Right renal cortex interstitium (tissue), 3 donors: Measurements from ENCODE around the gene UGT1A9. TPM values are rescaled to one million over a fixed set of nuclear protein-coding genes. Genes with fewer than 3 reads are reported as not detected.
"Not testable (repeated sequence)": the region's sequence is repeated elsewhere in the genome, so short reads cannot be mapped to it uniquely, and the experiment has no call there.

ENCODE experiments used
- DNase-seq, 3 donors: peaks; one replicate each; pipeline ENCODE4 v3.0.0-alpha.2; 2013; ENCODE audit warnings: low read depth in 3 of 3, low spot score in 2 of 3
- polyA plus RNA-seq, 3 donors: library from polyadenylated mRNA; unstranded; fragments of 120-200 nt; gene quantifications; one replicate each; pipeline ENCODE4 v1.2.1, GENCODE V29; 2013; ENCODE audit not compliant: insufficient read length in 3 of 3

The UGT1A9 gene
- 1 to 10 TPM; 4.3 to 7.6 (median 6.9) TPM for polyA plus RNA-seq

DNA sequence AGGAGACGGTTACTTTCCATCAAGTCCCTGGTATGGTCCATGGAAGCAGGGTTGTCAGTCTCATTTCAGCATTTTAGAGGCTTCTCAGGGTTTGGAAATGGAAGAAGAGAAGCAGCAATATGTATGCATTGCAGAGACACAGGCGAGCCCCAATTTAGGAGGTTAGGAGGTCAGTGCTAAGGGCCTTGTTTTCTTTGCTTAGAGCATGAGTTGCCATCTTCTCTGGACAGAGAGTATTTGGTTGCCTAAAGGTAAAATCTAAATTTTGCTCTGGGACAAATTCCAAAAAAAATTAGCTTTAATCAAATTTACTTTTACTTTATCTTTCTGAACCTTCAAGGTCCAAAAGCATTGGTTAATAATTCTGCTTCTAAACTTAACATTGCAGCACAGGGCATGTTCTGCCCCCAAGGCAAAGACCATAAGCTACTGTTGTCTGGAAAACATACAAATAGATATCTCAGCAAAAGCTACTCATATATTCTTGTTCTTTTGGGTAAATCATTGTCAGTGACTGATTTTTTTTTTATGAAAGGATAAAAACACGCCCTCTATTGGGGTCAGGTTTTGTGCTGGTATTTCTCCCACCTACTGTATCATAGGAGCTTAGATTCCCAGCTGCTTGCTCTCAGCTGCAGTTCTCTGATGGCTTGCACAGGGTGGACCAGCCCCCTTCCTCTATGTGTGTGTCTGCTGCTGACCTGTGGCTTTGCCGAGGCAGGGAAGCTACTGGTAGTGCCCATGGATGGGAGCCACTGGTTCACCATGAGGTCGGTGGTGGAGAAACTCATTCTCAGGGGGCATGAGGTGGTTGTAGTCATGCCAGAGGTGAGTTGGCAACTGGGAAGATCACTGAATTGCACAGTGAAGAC, at the start of gene UGT1A9:
UGT1A9 (plus strand) TSS at position 609 of the 872 bp plus-strand sequence; CDS start at position 646, 37 bp downstream.
- no peak for DNase-seq

DNA sequence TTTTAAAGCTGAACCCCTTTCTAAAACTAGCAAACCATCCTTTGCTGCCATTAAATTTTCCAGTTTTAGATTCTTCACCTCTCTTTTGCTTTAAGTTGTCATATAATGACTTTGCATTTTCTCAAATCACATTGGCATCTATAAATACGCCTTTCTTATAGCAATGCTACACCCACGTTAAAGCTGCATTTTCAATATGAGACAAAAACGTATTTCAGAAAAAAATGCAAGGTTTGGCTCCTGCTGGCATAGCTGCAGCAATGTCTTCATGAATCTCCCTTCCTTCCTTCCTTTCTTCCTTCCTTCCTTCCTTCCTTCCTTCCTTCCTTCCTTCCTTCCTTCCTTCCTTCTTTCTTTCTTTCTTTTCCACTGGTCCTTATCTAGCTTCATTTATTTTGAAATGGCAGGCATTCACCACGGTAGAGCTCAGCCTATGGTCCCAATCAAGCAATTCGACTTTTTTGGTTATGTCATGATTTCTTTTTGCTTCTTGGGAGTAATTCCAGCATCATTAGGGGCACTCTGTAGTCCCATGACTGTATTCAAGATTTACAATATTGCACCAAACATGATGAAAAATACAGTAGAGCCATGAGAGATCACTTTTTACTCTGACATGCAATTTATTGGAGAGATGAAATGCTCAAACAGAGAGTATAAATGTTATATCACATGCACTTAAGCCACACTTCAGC, 44.2 kb upstream of the UGT1A9 start:
- no peak for DNase-seq

DNA sequence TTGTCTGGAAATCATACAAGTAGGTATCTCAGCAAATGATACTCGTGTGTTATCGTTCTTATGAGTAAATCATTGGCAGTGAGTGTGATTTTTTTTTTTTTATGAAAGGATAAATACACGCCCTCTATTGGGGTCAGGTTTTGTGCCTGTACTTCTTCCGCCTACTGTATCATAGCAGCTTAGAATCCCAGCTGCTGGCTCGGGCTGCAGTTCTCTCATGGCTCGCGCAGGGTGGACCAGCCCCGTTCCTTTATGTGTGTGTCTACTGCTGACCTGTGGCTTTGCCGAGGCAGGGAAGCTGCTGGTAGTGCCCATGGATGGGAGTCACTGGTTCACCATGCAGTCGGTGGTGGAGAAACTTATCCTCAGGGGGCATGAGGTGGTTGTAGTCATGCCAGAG, 35.4 kb upstream of the UGT1A9 start, which contains the start of gene UGT1A10:
UGT1A10 (plus strand) TSS at position 143 of the 400 bp plus-strand sequence; CDS start at position 218, 75 bp downstream.
- DNase-seq = not testable (repeated sequence)

DNA sequence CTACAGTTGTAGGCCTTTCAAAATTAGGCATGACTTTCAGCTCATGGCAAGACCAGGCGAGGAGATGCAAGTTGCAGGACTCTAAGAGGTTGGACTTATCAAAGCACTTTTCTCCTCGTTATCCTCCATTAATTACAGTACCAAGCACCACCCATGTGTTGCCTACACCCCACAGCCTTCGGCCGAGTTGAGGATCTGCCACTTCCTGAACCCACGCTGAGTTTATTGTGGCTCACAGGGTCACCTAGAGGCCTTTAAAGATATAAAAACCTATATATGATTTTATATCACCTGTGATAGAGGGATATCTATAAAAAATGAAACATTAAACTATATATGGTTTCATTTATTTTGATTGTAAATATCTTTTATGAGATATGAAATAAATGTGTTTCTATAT, 32.9 kb upstream of the UGT1A9 start:
- DNase-seq = no peak

DNA sequence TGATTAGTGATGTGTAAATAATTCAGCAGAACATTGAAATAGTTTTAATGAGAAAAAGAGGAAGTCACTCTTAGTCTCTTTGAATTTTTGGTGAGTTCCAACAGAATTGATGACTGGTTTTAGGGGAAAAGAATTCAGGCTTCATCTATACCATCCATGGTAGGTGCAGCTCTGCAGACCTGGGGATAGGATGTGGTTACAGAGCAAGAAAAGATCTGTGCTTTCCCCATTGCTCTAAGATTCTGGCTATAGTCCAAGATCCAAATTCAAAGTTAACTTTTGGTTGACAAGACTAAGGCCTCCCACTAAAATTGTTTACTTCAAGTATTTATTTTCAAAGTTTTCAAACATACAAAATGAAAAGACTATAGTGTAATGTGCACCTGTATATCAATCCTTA, 31.8 kb upstream of the UGT1A9 start:
- DNase-seq = no peak

DNA sequence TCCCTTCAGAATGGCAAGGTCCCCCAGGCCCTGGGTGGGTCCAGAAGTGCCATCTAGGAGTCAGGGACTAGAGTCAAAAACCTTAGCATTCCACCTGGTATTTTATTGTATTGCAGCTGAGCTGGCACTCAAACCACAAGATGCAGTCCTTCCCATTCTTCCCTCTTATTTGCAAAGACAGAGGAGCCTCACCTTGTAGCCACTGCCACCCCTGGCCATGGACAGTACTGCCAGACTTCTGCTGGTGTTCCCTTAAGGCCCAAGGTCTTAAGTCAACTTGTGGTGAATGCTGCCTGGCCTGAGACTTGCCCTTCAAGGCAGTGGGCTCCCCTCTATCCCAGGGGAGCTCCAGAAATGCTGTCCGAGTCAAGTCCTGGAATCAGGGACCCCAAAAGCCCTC, 28.6 kb upstream of the UGT1A9 start:
- DNase-seq = no peak

DNA sequence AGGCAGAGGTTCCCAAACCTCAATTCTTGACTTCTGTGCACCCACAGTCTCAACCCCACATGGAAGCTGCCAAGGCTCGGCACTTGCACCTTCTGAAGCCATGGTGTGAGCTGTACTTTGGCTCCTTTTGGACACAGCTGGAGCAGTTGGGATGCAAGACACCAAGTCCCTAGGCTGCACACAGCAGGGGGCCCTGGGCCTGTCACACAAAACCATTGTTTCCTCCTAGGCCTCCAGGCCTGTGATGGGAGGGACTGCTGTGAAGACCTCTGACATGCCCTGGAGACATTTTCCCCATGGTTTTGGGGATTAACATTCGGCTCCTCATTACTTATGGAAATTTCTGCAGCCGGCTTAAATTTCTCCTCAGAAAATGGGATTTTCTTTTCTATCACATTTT, 25.7 kb upstream of the UGT1A9 start:
- not testable (repeated sequence) for DNase-seq

DNA sequence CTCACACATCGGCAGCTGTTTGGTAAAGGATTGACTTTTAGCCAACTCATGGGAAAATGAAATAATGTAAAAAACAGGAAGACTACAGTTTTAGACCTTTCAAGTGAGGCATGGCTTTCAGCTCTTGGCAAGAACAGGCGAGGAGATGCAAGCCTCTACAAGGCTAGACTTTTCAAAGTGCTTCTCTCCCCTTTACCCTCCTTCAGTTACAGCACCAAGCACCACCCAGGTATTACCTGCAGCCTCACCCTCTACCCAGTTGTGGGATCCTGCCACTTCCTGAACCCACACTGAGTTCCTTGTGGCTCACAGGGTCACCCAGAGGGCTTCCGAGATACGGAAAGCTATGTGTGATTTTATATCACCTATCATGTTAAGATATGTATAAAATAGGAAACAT, 20.7 kb upstream of the UGT1A9 start:
- DNase-seq = no peak

DNA sequence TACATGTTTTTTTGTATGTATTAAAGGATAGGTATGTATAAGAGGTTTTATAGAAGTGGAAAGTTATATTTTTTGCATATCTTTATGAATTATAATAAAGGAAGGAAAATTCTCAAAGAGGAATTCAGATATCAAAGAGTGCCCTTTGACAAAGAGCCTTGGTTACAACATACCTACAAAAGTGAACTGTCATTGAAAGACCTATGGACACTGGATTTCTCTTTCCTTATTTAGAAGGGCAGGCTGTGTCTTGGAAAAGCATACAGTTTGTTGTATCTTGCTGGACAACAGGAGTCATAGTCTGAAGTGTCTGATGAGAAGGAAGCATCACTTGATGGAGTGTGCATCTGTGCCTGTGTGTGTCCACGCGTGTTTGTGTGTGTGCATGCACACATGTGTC, 20.3 kb upstream of the UGT1A9 start:
- no peak for DNase-seq

DNA sequence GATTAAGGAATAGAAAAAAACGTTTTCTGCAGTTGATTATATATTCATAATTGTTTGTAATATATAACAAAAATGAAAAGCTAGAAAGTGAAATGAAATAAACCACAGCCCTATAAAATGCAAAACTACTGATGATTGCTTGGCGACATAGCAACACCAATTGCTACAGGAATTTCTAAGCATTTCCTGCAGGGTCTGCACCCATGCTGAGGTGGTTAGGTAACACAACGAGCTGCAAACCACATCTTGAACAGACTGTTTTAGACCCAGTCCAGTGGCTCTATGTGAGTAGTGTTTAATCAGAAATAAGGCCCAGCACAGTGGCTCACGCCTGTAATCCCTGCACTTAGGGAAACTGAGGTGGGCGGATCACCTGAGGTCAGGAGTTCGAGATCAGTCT, 17.2 kb upstream of the UGT1A9 start:
- no peak for DNase-seq

DNA sequence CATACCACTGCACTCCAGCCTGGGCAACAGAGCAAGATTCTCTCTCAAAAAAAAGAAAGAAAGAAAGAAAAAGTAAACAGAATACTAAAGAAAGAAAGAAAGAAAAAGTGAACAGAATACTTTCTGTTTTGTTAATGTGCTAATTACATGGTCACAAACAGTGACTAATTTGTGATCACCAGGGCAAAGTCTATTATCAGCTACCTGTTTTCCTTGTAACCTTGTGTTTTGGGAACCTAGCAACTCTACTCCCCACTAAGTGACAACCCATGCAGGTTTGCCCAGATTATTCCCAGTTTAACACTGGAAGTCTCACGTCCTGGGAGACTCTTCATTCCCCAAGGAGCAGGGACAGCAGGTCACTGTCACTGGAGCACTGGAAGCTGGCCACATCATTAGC, 16.7 kb upstream of the UGT1A9 start:
- DNase-seq = no peak

DNA sequence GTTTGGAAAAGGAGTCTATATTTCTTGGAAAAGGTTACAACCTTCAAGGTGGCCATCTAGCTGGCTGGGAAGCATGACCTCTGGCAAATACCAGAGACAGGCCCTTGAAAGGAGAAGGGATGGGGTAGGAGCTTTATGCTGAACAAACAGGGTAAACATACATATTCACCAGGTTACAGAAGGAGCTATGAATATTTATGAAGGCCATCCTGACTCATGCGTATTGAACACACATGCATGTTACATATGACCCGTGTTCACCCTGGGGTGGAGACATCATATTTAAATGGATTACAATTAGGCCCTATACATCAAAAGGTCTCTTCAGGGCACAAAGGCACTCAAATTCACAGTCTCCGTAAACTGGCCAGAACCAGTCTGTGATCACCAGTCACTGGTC, 15.8 kb upstream of the UGT1A9 start:
- DNase-seq = not testable (repeated sequence)

DNA sequence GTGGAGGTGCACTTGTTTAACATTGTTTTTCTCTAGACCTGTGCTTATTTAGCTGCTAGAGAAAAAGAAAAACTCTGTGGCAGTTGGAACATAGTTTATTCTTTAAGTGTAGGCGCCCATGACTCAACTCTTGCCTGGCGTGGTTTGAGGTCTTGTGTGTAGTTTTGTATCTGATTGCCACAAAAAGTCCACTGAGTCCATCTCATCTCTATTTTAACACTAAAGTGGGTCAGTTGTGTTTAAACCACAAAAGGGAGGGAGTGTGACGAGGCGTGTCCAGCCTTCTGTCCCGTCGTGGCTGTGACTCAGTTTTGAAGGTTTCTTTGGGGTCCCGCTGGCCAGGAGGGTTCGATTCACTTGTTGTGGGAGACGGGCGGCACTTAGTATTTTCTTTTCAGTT, 15.3 kb upstream of the UGT1A9 start:
- DNase-seq = no peak

DNA sequence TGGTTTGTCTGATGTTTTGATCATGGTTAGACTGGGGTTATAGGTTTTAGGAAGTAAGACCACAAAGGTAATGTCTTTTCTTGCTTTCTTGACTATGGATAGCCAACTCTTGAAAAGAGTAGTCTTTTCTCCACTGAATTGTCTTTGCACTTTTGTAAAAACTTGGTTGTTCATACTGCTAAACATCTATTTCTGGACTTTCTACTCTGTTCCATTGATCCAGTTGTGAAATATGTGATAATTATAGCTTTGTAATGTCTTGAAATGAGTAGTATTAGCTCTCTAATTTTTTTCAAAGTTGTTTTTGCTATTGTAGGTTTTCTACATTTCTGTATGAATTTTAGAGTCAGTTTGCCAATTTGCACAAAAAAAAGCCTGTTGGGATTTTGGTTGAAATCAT, 13.1 kb upstream of the UGT1A9 start:
- DNase-seq = no peak

DNA sequence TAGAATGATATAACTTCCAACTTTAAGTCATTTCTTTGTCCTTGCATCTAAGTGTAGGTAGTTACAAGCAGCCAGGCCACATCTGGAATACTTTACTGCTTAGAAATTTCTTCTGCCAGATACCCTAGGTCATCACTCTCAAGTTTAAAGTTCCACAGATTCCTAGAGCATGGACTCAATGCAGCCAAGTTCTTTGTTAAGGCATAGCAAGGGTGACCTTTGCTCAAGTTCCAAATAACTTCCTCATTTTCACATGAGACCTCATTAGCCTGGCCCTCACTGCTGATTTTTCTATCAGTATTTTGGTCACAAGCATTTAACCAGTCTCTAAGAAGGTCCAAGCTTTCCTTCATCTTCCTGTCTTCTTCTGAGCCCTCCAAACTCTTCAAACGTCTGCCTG, 7.8 kb upstream of the UGT1A9 start:
- no peak for DNase-seq

DNA sequence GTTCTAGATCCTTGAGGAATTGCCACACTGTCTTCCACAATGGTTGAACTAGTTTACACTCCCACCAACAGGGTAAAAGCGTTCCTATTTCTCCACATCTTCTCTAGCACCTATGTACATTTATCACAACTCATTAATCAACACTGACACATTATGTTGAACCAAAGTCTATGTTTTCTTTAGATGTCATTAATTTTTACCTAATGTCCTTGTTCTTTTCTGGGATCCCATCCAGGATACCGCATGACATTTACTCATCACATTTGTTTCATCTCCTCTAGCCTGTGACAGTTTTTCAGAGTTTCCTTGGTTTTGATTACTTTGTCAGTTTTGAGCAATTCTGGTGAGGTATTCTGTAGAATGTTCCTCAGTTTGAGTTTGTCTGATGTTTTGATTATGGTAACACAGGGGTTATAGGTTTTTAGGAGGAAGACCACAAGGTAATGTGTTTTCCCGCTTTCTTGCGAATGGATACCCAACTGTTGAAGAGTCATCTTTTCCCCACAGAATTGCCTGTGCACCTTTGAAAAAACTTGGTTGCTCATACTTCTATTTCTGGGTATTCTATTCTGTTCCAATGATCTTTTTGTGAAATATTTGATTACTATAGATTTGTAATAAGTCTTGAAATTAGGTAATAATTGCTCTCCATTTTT, 3.0 kb upstream of the UGT1A9 start:
- no peak for DNase-seq

DNA sequence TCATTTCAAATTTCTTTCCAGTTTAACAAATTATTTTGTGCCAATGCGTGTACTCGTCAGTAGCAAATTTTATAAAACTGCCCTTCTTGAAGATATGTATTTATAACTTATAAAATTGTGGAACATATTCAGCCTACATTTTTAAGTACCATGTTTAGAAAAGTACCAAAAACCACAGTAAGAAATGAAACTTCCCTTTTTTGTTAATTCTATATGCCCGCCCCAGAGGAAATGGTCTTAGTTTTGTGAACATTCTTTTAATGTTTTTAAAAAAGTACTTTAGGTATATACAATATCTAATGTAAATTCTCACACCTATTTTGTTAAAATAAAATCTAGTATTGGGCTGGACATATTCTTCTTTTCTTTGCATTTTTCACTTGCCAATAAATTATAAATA, 1.2 kb downstream of the UGT1A9 start:
- no peak for DNase-seq

DNA sequence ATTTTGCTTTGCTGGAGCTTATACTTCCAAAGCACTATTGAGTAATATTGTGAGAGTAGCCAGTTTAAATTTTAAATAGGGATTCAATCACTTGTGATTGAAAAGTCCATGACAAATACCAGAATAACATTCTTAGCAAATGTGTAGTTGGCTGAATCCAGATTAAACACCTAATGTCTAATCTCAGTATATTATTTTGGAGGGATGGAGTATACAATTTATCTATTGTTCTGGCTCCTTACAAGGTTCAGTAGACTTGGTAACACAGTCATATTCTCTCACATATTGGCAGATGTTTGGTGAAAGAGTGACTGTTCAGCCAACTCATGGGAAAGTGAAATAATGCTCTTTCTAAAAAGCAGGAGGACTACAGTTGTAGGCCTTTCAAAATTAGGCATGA, 2.2 kb downstream of the UGT1A9 start:
- DNase-seq = no peak

DNA sequence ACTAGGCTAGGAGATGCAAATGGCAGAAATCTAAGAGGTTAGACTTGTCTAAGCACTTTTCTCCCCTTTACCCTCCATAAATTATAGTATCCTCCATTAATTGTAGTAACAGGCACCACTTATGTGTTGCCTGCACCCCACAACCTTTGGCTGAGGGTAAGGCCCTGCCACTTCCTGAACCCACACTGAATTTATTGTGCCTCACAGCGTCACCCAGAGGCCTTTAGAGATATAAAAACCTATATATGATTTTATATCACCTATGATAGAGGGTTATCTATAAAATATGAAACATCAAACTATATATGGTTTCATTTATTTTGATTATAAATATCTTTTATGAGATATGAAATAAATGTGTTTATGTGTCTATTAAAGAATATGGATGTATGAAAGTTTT, 2.6 kb downstream of the UGT1A9 start:
- no peak for DNase-seq

DNA sequence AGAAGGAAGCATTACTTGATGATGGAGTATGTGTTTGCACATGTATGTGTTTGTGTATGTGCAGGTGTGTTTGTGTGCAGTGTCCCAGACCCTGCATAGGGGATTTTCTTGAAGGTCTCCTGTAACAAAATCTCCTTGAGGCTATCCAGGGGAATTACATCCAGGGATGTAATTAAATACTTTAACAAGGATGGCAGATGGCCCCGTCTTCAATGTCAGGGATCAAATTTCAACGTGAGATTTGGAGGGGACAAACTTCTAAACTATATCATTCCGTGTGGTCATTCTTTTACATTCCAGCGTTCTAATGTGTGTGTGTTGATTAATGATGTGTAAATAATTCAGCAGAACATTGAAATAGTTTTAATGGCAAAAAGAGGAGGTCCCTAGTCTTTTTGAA, 3.3 kb downstream of the UGT1A9 start:
- no peak for DNase-seq

DNA sequence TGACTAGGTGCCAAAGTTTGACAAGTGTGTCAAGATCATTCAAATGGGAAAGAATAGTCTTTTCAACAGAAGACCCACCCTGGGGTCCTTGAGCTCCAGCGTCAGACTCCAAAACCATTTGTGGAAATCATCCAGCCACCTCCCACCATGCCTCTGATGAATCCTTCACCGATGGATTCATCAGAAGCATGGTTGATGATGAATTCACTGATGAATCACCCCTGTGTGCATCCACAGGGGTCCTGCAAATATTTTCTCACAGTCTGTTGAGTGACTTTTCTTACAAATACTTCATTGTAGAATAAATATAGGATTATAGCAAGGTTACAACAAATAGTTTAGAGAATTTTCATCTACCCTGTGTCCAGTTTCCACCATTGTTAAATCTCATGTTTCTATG, 4.3 kb downstream of the UGT1A9 start:
- no peak for DNase-seq
